Large intestine (tissue), 3 donors: ENCODE data around the gene KIF1C. TPM values are rescaled to one million over a fixed set of nuclear protein-coding genes. Genes with fewer than 3 reads are reported as not detected.

ENCODE experiments used
- DNase-seq, 2 donors: peaks; one replicate each; pipeline versions ENCODE4 v3.0.0 to v3.0.0-alpha.2; 2013
- H3K27ac ChIP-seq: one replicate; pipeline ENCODE4 v1.5.1; 2013; ENCODE audit warnings: low read length
- H3K27me3 ChIP-seq: 2 replicates; pipeline ENCODE4 v1.6.1; 2013; ENCODE audit warnings: low read length; ENCODE audit not compliant: control insufficient read depth, insufficient read depth
- H3K36me3 ChIP-seq: 2 replicates; pipeline ENCODE4 v1.6.1; 2013; ENCODE audit warnings: low read length; ENCODE audit not compliant: control insufficient read depth, insufficient read depth
- H3K4me1 ChIP-seq: one replicate; pipeline ENCODE4 v1.6.1; 2013; ENCODE audit warnings: low read length; ENCODE audit not compliant: control insufficient read depth, insufficient read depth
- H3K4me3 ChIP-seq: one replicate; pipeline ENCODE4 v1.5.1; 2013; ENCODE audit warnings: low read length
- H3K9me3 ChIP-seq: one replicate; pipeline ENCODE4 v1.6.1; 2013; ENCODE audit warnings: mild to moderate bottlenecking, low read depth, low read length, moderate library complexity; ENCODE audit not compliant: control insufficient read depth
- WGBS: methylation state at CpG from one replicate; pipeline ENCODE4 v1.1.5; 2013; ENCODE audit warnings: low lambda C conversion rate; ENCODE audit not compliant: insufficient coverage; 5-methylcytosine and 5-hydroxymethylcytosine counted together
- polyA plus RNA-seq: library from polyadenylated mRNA; unstranded; fragments of 120-200 nt; gene quantifications from one replicate; pipeline ENCODE4 v1.2.1, GENCODE V29; 2013

The KIF1C gene
- polyA plus RNA-seq, 1 donor: 69.2 TPM

- Histone ChIP-seq H3K27me3 (no peaks in the 10 kb centered on the region), H3K36me3 (peaks cover 70% of the 10 kb centered on the region), H3K27ac (no peak overlapping the region), H3K9me3 (no peaks in the 10 kb centered on the region), H3K4me3 (no peak overlapping the region), H3K4me1 (peaks cover 14% of the 10 kb centered on the region)
- no peak for DNase-seq
- no CpG with 5 or more reads among the region's 20 CpGs for WGBS
These were observed 4.5 kb downstream of the KIF1C start for GRCh38 chr17:5002121-5002788.

- H3K27ac ChIP-seq: no peak overlapping the region
- DNase-seq: no peak
- no peaks in the 10 kb centered on the region for H3K27me3 ChIP-seq
- H3K4me1 ChIP-seq: peaks cover 14% of the 10 kb centered on the region
- H3K36me3 ChIP-seq: peaks cover 81% of the 10 kb centered on the region
- WGBS: no CpG with 5 or more reads among the region's 18 CpGs
- no peaks in the 10 kb centered on the region for H3K9me3 ChIP-seq
- no peak overlapping the region for H3K4me3 ChIP-seq
These were observed 5.6 kb downstream of the KIF1C start for GRCh38 chr17:5003214-5003867.

- WGBS: no CpG with 5 or more reads among the region's 6 CpGs
- Histone ChIP-seq H3K4me1 (no peaks in the 10 kb centered on the region), H3K27ac (no peak overlapping the region), H3K4me3 (no peak overlapping the region), H3K9me3 (no peaks in the 10 kb centered on the region), H3K27me3 (no peaks in the 10 kb centered on the region), H3K36me3 (peaks cover 79% of the 10 kb centered on the region)
- no peak for DNase-seq
These were observed 14.2 kb downstream of the KIF1C start for GRCh38 chr17:5011928-5012327.

DNA sequence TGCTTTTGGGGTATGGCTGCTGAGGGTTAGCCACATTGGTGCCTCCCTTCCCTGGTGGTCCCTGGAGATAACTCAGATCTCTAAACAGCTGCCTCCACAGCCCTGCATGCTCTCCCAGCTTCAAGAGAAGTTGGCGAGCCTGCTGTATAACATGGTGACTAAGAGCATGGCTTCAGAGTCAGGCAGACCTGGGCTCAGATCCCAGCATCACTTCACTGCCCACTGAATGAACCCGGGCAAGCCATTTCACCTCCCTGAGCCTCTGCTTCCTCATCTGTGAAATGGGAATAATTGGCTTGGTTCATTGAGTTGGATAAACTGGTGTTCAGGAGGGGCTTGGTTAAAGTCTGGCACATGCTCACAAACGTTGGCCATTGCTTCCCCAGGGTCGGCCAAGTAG is 16.6 kb downstream of the KIF1C start:
- no CpG with 5 or more reads among the region's 4 CpGs for WGBS
- no peak overlapping the region for H3K4me3 ChIP-seq
- H3K27me3 ChIP-seq: no peaks in the 10 kb centered on the region
- no peaks in the 10 kb centered on the region for H3K4me1 ChIP-seq
- no peak for DNase-seq
- no peak overlapping the region for H3K27ac ChIP-seq
- no peaks in the 10 kb centered on the region for H3K9me3 ChIP-seq
- peaks cover 73% of the 10 kb centered on the region for H3K36me3 ChIP-seq

- WGBS: no CpG with 5 or more reads among the region's 1 CpG
- DNase-seq: no peak
- Histone ChIP-seq H3K36me3 (peaks cover 77% of the 10 kb centered on the region), H3K9me3 (no peaks in the 10 kb centered on the region), H3K4me3 (no peak overlapping the region), H3K27ac (no peak overlapping the region), H3K4me1 (no peaks in the 10 kb centered on the region), H3K27me3 (no peaks in the 10 kb centered on the region)
These were observed 21.8 kb downstream of the KIF1C start for GRCh38 chr17:5019475-5019956.

GRCh38 chr17:5020502-5021023 is 22.8 kb downstream of the KIF1C start:
- Histone ChIP-seq H3K27me3 (no peaks in the 10 kb centered on the region), H3K4me1 (no peaks in the 10 kb centered on the region), H3K4me3 (no peak overlapping the region), H3K9me3 (no peaks in the 10 kb centered on the region), H3K27ac (no peak overlapping the region), H3K36me3 (peaks cover 73% of the 10 kb centered on the region)
- WGBS: no CpG with 5 or more reads among the region's 20 CpGs
- DNase-seq: no peak

GRCh38 chr17:5022171-5022711 is 24.5 kb downstream of the KIF1C start:
- WGBS: no CpG with 5 or more reads among the region's 30 CpGs
- peaks cover 61% of the 10 kb centered on the region for H3K36me3 ChIP-seq
- no peak for DNase-seq
- no peak overlapping the region for H3K4me3 ChIP-seq
- no peak overlapping the region for H3K27ac ChIP-seq
- H3K27me3 ChIP-seq: no peaks in the 10 kb centered on the region
- H3K9me3 ChIP-seq: no peaks in the 10 kb centered on the region
- H3K4me1 ChIP-seq: no peaks in the 10 kb centered on the region

DNA sequence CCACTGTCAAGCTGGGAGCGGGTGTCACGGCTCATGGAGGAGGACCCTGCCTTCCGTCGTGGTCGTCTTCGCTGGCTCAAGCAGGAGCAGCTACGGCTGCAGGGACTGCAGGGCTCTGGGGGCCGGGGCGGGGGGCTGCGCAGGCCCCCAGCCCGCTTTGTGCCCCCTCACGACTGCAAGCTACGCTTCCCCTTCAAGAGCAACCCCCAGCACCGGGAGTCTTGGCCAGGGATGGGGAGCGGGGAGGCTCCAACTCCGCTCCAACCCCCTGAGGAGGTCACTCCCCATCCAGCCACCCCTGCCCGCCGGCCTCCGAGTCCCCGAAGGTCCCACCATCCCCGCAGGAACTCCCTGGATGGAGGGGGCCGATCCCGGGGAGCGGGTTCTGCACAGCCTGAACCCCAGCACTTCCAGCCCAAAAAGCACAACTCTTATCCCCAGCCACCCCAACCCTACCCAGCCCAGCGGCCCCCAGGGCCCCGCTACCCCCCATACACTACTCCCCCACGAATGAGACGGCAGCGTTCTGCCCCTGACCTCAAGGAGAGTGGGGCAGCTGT is 25.9 kb downstream of the KIF1C start:
- no CpG with 5 or more reads among the region's 29 CpGs for WGBS
- peaks cover 52% of the 10 kb centered on the region for H3K36me3 ChIP-seq

DNA sequence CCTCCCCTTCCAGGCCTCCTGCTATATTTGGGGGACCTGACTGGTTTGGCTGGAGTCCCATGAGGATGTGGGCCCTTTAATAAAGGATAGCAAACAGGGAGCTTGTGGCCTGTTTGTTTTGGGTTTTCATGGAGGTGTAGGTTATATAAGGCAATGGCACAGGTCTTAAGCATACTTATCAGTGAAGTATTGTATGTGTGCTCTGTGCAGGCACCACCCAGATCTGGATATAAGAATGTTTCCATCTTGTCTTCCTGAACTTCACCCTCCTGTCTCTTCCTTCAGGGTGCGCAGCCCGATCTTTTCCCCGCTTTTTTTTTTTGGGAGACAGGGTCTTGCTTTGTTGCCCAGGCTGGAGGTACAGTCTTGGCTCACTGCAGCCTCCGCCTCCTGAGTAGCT is 26.9 kb downstream of the KIF1C start:
- no peak overlapping the region for H3K27ac ChIP-seq
- H3K4me3 ChIP-seq: no peak overlapping the region
- no peaks in the 10 kb centered on the region for H3K9me3 ChIP-seq
- DNase-seq: no peak
- H3K36me3 ChIP-seq: peaks cover 42% of the 10 kb centered on the region
- 100% methylated on average over 2 of the region's 4 CpGs for WGBS
- H3K4me1 ChIP-seq: no peaks in the 10 kb centered on the region
- no peaks in the 10 kb centered on the region for H3K27me3 ChIP-seq

More for the DNA sequence above, 25.9 kb downstream of the KIF1C start:
- H3K27me3 ChIP-seq: no peaks in the 10 kb centered on the region
- H3K9me3 ChIP-seq: no peaks in the 10 kb centered on the region
- no peak overlapping the region for H3K27ac ChIP-seq
- no peak for DNase-seq
- no peak overlapping the region for H3K4me3 ChIP-seq
- no peaks in the 10 kb centered on the region for H3K4me1 ChIP-seq

DNA sequence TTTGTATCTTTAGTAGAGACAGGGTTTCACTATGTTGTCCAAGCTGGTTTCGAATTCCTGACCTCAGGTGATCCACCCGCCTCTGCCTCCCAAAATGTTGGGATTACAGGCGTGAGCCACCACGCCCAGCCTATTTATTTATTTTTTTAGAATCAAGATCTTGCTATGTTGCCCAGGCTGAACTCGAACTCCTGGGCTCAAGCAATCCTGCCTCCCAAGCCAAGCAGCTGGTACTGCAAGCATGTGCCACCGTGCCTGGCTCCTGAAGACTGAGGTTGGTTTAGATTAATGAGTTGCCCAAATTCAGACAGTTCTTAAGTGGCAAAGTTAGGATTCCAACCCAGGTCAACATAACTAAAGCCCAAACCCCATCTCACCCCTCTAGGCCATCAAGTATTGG is 29.5 kb downstream of the KIF1C start:
- H3K36me3 ChIP-seq: peaks cover 19% of the 10 kb centered on the region
- H3K4me3 ChIP-seq: no peak overlapping the region
- no peak overlapping the region for H3K27ac ChIP-seq
- no peak for DNase-seq
- WGBS: no CpG with 5 or more reads among the region's 6 CpGs
- H3K27me3 ChIP-seq: no peaks in the 10 kb centered on the region
- no peaks in the 10 kb centered on the region for H3K4me1 ChIP-seq
- H3K9me3 ChIP-seq: no peaks in the 10 kb centered on the region
